Measurements from ENCODE around the gene SLC2A13.

Gene SLC2A13

DNA sequence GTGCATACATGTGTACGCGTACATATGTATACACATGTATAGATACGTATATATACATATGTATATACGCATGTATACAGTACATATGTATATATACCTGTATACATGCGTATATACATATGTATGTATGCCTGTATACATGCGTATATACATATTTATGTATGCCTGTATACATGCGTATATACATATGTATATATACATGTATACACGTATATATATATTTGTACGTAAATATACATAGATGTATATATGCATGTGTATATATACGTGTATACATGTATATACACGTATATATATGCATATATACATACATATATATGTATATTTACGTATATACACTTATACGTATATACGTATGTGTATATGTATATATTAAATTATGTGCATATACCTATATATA is 392.3 kb downstream of the SLC2A13 start:
- DNase-seq = no peak

DNA sequence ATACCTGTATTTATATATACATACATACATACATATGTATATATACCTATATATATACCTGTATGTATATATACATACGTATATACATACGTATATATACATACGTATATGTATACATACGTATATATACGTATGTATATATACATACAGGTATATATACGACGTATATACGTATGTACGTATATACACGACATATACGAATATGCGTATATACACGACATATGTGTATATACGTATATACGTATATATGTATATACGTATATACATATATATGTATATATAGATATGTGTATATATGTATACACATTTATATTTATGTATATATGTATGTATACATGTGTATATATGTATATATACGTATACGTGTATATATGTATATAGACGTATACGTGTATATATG is 393.5 kb downstream of the SLC2A13 start:
- no peak for DNase-seq

Data from NCI-H2107 (cell line).